GM20431 (cell line): Measurements from ENCODE around the gene HEMGN.

Experiments used
- in situ Hi-C: fragments of 300-500 bp; cut with MseI, MboI; formaldehyde crosslinking; loops from one replicate; pipeline ENCODE4 v1.15.0; 2020; ENCODE audit warnings: low sequenced_read_pairs; ENCODE audit not compliant: unreplicated experiment

HEMGN gene

DNA sequence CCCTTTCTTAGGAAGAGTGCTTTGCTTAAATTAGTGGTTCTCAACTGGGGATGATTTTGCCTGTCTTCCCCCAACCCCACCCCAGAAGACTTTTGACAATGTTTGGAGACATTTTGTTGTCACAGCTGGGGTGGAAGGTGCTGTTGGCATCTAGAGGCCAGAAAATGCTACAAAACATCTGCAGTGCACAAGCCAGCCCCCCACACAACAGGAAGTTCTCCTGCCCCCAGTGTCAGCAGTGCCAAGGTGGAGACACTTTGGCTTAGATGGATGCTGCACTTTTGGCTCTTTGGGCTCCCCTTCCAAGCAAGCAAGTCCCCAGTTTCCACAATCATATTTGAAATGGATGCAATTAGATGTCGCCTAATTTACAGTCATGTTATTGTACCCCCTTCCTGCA, 2.7 kb downstream of the HEMGN start:
- in situ Hi-C loops, result no loop called here

DNA sequence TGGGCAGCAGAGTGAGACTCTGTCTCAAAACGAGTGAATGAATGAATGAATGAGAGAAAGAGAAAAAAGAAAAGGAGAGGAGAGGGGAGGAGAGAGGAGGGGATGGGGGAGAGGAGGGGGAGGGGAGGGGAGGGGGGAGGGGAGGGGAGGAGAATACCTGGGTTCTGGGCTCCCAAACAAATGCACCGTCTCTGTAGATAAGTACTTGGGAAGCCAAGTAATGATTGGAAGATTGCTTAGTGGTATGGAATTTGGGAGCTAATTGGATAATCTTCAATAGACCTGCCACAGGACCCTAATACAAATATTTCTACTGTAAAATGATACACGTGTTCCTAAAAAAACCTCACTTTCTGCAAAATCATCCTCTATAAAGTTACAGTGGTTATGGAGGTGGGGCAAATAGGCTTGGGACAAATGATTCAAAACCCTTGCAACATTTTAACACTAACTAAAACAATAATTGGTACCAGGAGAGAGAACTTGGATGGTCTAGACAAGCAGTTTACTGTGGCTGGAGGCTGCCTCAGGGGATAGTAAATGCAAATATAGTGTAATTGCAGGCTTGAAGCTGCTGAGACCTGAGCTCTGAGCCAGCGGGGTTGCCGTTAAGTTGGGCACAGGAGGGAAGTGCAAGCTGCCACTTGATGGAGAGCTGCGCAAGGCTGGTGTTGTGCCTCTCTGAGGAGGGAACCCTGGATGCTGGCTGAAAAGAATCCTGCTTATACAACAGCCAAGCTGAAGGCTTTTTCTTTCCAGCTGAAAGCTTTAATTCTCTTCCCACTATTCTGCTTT, 3.5 kb downstream of the HEMGN start:
- in situ Hi-C loops, result no loop called here

DNA sequence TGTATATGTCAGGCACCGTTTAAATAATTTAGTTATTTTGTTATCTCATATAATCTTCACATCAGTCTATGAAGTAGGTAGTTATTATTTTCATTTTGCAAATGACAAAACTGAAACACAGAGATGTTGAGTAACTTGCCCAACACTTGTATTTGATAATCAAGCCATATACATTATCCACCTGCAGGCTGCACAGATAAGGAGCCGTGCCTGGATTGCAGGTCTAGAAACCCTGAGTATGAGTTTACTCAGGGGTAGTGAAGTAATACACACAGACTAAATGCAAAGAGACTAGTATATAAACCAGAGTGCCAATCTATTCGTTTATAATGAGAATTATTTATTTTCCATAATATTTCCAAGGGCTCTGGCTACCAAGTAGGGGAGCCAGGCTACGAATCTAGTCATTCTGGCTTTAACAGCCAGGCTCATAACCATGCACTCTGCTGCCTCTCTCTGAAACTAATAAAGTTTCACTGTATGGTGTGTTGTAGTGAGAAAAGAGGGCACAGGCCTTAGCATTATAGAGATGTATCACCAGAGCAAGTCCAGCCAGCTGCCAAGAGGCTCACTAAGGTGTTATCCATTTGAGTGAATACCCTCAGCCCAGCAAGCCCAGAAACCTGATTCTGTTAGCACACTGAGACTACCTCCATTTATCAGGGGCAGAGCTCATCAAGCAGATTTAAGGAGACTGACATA, 4.5 kb downstream of the HEMGN start:
- in situ Hi-C loops, result no loop called here

DNA sequence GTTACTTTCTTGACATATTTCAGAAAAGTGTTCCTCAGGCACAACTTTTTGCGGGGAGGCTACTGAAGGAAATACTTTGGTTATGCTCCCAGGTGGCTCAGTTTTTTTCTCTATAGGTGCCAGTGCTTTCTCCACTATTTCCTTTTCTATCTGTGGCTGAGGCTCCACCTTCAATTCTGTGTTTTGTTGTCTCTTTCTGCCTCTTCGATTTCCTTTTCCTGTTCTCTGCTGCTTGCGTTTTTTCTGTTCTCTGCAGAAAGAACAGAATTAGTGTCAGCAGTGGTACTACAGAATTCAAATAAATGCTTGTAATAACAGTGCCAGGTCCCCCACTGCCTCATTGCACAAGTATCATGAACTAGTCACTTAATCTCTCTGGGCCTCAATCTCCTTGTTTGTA, 7.0 kb downstream of the HEMGN start:
- in situ Hi-C loops, result no loop called here

DNA sequence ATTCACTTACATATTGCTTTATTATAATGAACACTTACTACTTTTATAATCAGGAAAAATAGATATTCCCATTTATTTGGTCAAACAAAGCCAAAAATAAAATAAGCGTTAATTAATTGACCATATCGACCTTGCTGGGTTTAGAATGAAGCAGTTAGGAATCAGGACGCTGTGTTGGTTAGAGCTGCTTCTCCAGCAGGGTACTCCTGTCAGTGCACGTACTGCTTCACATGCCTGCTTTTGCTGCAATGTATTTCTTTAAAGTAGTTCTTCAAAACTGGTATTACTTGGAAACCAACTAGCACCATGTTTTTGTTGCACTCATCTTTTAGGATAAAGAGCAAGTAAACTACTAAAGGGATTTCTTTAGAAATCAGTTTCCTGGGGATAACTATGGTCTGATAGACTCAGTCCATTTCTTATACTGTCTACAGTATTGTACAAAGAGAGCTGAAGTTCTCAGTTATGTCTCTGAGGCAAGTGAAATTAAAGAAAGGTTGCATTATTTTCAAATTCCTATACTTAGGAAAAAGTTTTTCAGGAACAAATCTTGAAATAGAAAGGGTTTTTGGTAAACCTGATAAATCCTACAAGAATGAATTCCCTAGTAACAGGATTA, 8.9 kb downstream of the HEMGN start:
- in situ Hi-C loops, result loop anchor here (10.0 kb wide), 1 partner anchor 106 kb away; no protein-coding TSS in a partner anchor

DNA sequence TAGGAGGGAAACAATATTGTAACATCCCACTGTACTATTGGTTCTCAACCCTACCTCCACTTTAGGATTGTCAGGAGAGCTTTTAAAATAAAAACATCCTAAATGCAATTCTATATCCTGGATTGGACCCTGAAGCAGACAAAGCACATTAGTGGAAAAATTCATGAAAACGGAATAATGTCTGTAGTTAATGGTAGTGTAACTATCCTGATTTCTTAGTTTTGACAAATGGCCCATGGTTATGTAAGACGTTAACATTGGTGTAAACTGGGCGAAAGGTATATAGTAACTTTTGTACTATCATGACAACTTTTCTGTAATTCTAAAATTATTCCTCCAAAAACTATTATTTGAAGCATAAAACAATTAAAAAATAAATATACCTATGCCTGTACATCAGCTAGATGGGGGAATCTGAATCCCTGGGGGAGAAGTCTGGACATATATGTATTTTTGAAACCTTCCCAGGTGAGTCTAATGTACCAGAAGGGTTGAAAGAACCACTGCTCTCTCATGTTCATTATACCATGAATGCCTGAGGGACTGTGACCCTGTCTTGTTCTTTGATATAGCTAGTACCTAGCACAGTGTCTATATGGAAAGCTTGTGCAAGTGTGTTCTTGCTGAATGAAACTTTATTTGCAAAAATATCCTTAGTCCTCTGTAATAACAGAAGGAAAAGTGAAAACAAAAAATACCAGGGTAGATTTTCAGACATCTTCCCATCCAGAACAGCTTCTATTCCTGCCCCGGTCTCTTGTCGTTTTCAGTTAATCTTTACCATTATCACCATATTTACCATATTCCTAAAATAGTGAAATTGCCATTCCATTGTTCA, 12.3 kb downstream of the HEMGN start:
- in situ Hi-C loops, result loop anchor here (10.0 kb wide), 1 partner anchor 109 kb away; no protein-coding TSS in a partner anchor

DNA sequence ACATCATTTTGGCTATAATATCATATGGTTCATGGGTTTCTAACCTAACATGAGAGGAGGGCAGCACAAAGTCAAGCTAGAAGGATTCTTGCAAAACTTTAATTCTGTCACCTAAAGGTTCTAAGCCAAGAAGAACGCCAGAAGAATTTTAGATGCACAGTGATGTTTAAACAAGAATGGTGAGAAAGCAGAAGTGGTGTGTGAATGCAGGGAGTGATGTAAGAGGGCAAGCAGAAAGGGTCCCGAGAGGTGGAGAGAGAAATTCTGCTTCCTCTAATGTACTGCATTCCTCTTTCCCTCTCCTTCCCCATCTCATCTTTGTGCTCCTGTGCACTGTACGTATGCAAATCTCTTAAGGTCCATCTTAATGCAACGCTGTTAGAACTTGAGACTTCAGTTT, 13.6 kb downstream of the HEMGN start:
- in situ Hi-C loops, result loop anchor here (10.0 to 25.0 kb wide), 2 partner anchors 110 to 338 kb away; partner anchors contain the start of gene TBC1D2

DNA sequence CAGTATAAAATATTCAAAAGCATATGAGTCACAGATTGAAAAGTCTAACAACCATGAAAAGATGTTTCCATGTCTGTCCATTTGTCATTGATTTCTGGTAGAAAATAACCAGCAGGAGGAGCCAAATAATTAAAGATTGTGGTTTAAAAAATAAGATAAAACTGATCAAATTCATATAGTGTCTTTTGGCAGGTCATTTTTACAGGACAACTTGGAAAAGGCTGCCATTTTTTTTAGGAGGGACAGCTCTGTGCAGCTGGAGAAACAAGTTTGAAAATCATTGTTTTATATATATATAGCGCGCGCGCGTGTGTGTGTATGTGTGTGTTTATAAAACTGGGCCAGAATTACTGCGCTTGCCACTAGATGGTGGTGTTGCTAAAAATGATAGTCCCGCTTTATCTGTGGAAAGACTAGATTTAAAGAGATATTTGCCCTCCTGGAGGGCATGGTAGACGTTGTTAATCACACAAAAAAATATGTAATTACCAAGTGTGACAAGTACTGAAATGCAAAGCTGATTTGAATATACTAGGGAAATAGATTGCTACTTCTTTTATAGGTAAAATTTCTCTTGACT, 14.4 kb downstream of the HEMGN start:
- in situ Hi-C loops, result loop anchor here (10.0 to 25.0 kb wide), 2 partner anchors 111 to 339 kb away; partner anchors contain the start of gene TBC1D2

DNA sequence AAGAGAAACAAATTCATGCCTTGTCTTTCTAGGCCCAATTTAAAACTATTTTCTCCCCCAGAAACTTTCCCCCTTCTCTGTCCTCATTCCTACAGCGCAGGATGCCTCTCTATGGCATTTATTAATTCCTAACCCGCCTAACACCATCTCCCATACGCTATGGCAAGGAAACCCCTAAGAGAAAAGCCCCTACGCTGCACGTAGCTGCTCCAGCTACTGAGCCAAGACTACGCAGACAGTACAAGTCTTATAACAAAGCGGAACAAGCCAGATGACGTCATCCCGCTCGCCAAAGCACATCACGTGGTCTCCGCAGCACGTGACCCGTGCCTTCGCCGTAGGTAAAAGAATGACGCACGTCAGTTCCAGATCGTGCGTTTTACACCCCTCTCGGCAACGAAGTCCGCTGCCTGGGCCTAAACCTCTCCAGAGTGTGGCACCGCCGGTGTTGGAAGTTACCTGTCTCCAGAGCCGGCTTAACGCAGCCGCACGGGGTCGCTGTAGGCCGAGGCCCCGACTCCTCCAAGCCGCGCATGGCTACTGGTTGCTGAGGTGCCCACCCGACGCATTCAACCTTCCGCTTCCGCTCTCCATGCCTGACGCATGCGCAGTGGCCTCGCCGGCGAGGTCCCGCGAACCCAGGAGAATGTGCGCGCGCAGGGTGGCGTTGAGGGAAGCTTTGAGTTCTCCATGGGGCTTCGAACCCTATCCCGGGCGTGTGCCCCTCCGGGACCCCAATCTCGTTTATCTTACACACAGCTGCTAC, 15.8 kb downstream of the HEMGN start, which contains the start of gene TRMO:
TRMO (minus strand) TSS at position 542 of the 766 bp plus-strand sequence; CDS start at position 535, 7 bp downstream.
- in situ Hi-C loops, result loop anchor here (10.0 to 25.0 kb wide), 2 partner anchors 113 to 340 kb away; partner anchors contain the start of gene TBC1D2

DNA sequence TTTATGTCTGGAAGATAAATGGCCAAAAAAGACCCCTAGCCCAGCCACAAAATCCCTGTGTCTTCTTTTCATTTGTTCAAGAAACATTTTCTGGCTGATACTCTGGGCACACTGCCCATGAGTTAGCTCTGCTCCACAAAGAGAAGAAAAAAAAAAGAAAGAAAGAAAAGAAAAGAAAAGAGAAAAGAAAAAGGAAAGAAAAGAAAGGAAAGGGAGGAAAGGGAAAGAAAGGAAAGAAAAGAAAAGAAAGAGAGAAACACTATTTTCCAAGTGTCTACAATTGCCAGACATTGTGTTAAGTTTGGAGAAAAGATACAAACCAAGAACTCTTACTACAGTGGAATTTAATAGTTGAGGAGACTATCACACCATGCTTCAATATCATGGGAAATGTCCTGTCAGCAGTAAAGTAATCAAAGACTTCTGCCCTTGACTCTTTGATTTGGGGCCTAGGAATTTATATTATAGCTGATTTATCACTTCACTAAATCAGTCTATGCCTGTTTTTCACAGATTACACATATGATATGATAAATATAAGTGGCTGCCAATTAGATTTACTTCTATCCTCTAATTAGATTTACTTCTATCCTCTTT, 18.7 kb downstream of the HEMGN start:
- in situ Hi-C loops, result loop anchor here (25.0 kb wide), 1 partner anchor 343 kb away; the partner anchor contains the start of gene TBC1D2

DNA sequence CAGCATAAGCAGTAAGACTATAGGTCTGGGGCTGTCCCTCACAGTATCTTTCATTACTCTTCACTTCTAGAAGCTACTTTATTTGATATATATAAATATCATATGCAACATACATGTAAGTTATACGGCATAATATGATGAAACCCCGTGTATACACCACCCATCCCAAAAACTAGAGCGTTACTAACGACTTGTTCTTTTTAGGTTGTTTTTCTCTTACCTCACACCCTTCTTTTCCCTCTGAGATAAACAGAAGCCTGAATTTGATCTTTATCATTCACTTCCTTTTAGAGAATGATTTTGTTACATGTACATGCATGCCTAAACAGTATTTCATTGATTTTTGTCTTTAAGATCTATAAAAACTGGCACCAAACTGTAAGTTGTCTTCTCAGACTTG, 19.4 kb downstream of the HEMGN start:
- in situ Hi-C loops, result loop anchor here (25.0 kb wide), 1 partner anchor 344 kb away; the partner anchor contains the start of gene TBC1D2

DNA sequence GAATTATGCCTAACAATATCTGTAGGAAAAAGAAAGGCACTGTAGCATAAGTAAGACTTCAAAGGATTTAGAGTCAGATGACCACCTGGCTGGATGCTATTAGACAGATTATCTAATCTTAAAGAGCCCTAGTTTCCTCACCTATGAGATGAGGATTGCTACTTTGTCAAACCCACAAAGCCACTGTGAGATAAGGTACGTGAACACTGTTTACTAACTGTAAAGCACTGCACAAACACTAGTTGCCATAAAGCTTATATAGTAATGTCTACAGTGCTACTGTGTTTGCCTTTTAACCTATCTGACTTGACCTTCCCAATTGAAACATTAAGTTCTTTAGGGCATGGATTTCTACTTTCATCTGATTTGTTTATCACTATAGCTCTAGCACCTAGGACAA, 26.0 kb downstream of the HEMGN start:
- in situ Hi-C loops, result loop anchor here (25.0 kb wide), 1 partner anchor 350 kb away; the partner anchor contains the start of gene TBC1D2

DNA sequence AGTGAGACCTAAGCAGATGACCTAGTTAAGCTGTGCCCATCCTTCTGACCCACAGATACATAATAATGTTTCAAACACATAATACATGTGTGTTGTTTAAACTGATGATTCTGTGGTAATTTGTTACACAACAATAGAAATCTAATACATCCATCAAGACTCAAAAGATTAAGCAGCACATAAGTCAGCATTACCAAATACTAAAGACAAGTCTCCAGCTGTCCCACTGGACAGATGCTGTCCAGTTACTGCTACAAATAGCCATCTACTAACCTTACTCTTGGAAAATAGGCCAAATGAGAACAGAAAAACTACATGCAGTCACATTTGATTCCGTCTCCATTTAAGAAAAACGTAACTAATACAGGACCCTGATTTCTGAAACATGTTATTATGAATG, 26.4 kb downstream of the HEMGN start:
- in situ Hi-C loops, result loop anchor here (25.0 kb wide), 1 partner anchor 351 kb away; the partner anchor contains the start of gene TBC1D2

DNA sequence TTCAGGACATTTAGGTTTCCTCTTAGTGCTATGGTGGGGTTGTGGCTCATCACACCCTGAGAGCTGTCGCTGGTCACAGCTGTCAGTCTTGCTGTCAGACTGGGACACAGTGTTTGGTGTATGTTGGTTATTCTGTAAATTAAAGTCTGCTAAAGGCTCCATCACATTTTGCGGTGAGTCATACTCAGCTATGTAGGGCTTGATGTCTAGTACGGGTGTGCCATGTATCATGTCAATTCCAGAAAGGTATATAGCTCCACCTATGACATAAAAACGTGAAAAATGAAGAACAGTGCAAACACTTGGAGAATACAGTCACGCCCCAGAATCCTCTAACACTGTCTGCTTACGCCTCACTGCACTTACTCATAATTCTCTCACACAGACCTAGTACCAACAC, 27.6 kb downstream of the HEMGN start:
- in situ Hi-C loops, result loop anchor here (25.0 kb wide), 1 partner anchor 352 kb away; the partner anchor contains the start of gene TBC1D2

DNA sequence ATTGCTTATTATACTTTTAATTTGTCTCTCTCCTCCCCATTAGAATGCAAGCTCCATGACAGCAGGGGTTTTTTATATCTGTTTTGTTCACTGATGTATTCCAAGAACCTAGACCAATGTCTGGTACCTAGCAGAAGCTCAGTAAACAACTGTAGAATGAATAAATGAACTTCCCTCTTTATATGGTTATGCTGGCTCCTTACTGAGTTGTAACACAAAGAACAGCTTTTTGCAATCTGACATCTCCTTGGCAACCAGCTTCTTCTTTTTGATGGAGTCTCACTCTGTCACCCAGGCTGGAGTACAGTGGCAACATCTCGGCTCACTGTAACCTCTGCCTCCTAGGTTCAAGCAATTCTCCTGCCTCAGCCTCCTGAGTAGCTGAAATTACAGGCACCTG, 29.3 kb downstream of the HEMGN start:
- in situ Hi-C loops, result loop anchor here (25.0 kb wide), 1 partner anchor 354 kb away; the partner anchor contains the start of gene TBC1D2

DNA sequence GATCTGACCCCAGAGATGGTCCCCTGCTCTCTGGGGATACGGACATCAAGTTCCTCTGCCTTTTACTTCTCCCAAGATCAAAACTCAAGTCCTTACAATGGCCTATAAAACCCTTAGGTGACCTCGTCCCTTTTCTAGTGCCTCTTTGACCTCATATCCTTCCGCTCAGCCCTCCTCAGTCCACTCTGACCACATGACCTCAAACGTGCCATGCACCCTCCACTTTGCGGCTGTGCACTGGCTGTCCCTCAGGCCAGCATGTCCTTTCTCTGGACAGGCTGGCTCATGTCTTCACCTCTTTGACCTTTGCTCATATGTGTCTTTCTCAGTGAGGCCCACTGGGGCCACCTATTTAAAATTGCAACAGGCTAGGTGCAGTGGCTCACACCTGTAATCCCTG, 30.3 kb downstream of the HEMGN start:
- in situ Hi-C loops, result loop anchor here (25.0 kb wide), 1 partner anchor 355 kb away; the partner anchor contains the start of gene TBC1D2

DNA sequence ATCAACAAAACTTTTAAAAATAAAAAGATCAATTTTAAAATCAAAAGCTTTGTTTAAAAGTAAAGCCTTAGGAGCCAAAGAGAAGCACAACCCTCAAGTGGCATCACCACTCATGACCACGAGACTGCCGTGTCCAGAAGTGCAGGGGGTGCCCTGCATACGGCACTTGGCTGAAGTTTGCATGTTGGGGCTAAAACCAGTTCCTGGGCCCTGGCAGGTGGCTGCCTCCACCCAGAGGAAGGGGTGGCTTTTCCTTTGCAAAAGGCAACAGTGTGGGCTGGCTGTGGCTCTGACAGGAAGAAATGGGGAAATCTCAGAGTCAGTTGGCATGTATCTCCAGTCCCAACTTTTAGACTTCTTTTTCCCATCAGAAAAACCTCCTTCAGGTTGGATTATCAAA, 30.9 kb downstream of the HEMGN start:
- in situ Hi-C loops, result loop anchor here (25.0 kb wide), 1 partner anchor 355 kb away; the partner anchor contains the start of gene TBC1D2
